SK-N-SH (cell line): ENCODE results near the gene SPRED2. TPM values are rescaled to one million over a fixed set of nuclear protein-coding genes. Genes with fewer than 3 reads are reported as not detected.
A peak's percentile ranks its signal among the peaks of the same experiment; 100 is the strongest.

Experiments used
- CTCF ChIA-PET: fragments of 300-600, 350-600 bp; formaldehyde crosslinking; extraction: SDS; loops from one replicate; lab custom pipeline; 2021; lab: Yijun Ruan, JAX
- POLR2A ChIA-PET: fragments of 350-600 bp; sonication (Branson Sonifier 250); formaldehyde crosslinking; extraction: SDS; loops from one replicate; lab custom pipeline; 2020; ENCODE audit warnings: antibody characterized with exemption, inconsistent platforms; lab: Yijun Ruan, JAX
- DNase-seq: peaks from one replicate; pipeline ENCODE4 v3.0.0; 2012
- H2AFZ ChIP-seq: fragments of 200-600 bp; sonication (generic); 2 replicates; pipeline ENCODE4 v1.8.1; 2016; ENCODE audit warnings: antibody characterized with exemption, mild to moderate bottlenecking, low read depth
- H3F3A ChIP-seq: fragments of 200-600 bp; sonication (generic); replicated peaks from 2 replicates; pipeline ENCODE3; 2016; ENCODE audit warnings: antibody characterized with exemption, mild to moderate bottlenecking; ENCODE audit not compliant: insufficient read depth
- H3K27ac ChIP-seq, 2 experiments: fragments of 200-500 bp in 1 of 2; fragments of 200-600 bp in 1 of 2; sonication (Bioruptor generic) in 1 of 2; sonication (generic), shearing (Covaris generic) in 1 of 2; 2 replicates each; pipeline versions ENCODE4 v1.5.1 to v1.6.1; 2014 to 2016; ENCODE audit warnings: low read depth in 2 of 2, inconsistent platforms in 1 of 2, low read length in 1 of 2, mild to moderate bottlenecking in 1 of 2, mixed read lengths in 1 of 2
- H3K27me3 ChIP-seq: fragments of 200-600 bp; sonication (generic), shearing (Covaris generic); 2 replicates; pipeline ENCODE4 v1.6.1; 2016; ENCODE audit warnings: mixed run types; ENCODE audit not compliant: insufficient read depth
- H3K36me3 ChIP-seq, 2 experiments: fragments of 200-500 bp in 1 of 2; fragments of 200-600 bp in 1 of 2; sonication (Bioruptor generic) in 1 of 2; sonication (generic) in 1 of 2; replicated peaks in 1 of 2; 2 replicates each; pipeline versions ENCODE3 to v1.5.1; 2014 to 2016; ENCODE audit warnings: low read length in 1 of 2, mild to moderate bottlenecking in 1 of 2; ENCODE audit not compliant: insufficient read depth in 2 of 2, control insufficient read depth in 1 of 2
- H3K4me1 ChIP-seq, 2 experiments: fragments of 200-500 bp in 1 of 2; fragments of 200-600 bp in 1 of 2; sonication (Bioruptor generic) in 1 of 2; sonication (generic), shearing (Covaris generic) in 1 of 2; 2 replicates each; pipeline versions ENCODE4 v1.5.1 to v1.6.1; 2014 to 2016; ENCODE audit warnings: low read depth in 1 of 2, low read length in 1 of 2, mixed run types in 1 of 2; ENCODE audit not compliant: insufficient read depth in 2 of 2, control insufficient read depth in 1 of 2
- H3K4me2 ChIP-seq: fragments of 200-600 bp; sonication (generic), shearing (Covaris generic); 2 replicates; pipeline ENCODE4 v1.6.1; 2017; ENCODE audit warnings: mixed run types
- H3K4me3 ChIP-seq, 2 experiments: fragments of 200-500 bp in 1 of 2; fragments of 200-600 bp in 1 of 2; sonication (Bioruptor generic) in 1 of 2; sonication (generic), shearing (Covaris generic) in 1 of 2; 2 replicates each; pipeline versions ENCODE4 v1.5.1 to v1.8.1; 2014 to 2016; ENCODE audit warnings: low read depth in 2 of 2, inconsistent platforms in 1 of 2, low read length in 1 of 2, mild to moderate bottlenecking in 1 of 2, mixed read lengths in 1 of 2, moderate library complexity in 1 of 2
- H3K79me2 ChIP-seq: fragments of 200-600 bp; sonication (generic); 2 replicates; pipeline ENCODE4 v1.8.1; 2017; ENCODE audit warnings: mild to moderate bottlenecking; ENCODE audit not compliant: insufficient read depth
- H3K9ac ChIP-seq: fragments of 200-600 bp; sonication (generic); 2 replicates; pipeline ENCODE4 v1.6.1; 2017; ENCODE audit warnings: mixed run types
- H3K9me2 ChIP-seq: fragments of 200-600 bp; sonication (generic); 2 replicates; pipeline ENCODE4 v1.6.1; 2017; ENCODE audit warnings: mixed run types
- H3K9me3 ChIP-seq: fragments of 200-600 bp; sonication (generic); 2 replicates; pipeline ENCODE4 v1.6.1; 2017; ENCODE audit warnings: mixed run types, mild to moderate bottlenecking, moderate library complexity
- H4K20me1 ChIP-seq: fragments of 200-600 bp; sonication (generic); 2 replicates; pipeline ENCODE4 v1.6.1; 2017; ENCODE audit warnings: mild to moderate bottlenecking, mixed run types; ENCODE audit not compliant: insufficient read depth
- CHD2 ChIP-seq: fragments of 150-350 bp; IDR thresholded peaks from 2 replicates; pipeline ENCODE4 v1.6.1; 2018; ENCODE audit warnings: low read length; ENCODE audit not compliant: partially characterized antibody
- ELF1 ChIP-seq: IDR thresholded peaks from 2 replicates; pipeline ENCODE4 v1.4.0; 2012
- EP300 ChIP-seq, 2 experiments: IDR thresholded peaks; 2 replicates each; pipeline versions ENCODE4 v1.4.0 to v1.6.1; 2012; ENCODE audit warnings: borderline replicate concordance in 1 of 2, low read depth in 1 of 2, low read length in 1 of 2
- FOSL2 ChIP-seq: IDR thresholded peaks from 2 replicates; pipeline ENCODE4 v1.4.0; 2012; ENCODE audit warnings: low read depth, mild to moderate bottlenecking, moderate library complexity, borderline replicate concordance
- FOXJ3 ChIP-seq: sonication (generic); formaldehyde crosslinking; IDR thresholded peaks from 2 replicates; pipeline ENCODE4 v1.5.1; 2020; ENCODE audit warnings: mild to moderate bottlenecking, missing genetic modification reagents
- FOXM1 ChIP-seq: IDR thresholded peaks from 2 replicates; pipeline ENCODE4 v1.4.0; 2012; ENCODE audit warnings: low read depth, mild to moderate bottlenecking
- JUND ChIP-seq: IDR thresholded peaks from 2 replicates; pipeline ENCODE4 v1.4.0; 2012
- MEF2A ChIP-seq: IDR thresholded peaks from 2 replicates; pipeline ENCODE4 v1.4.0; 2012; ENCODE audit warnings: low read depth, borderline replicate concordance
- NFIC ChIP-seq: IDR thresholded peaks from 2 replicates; pipeline ENCODE4 v1.4.0; 2012; ENCODE audit warnings: borderline replicate concordance
- PBX3 ChIP-seq: IDR thresholded peaks from 2 replicates; pipeline ENCODE4; 2012
- RCOR1 ChIP-seq: fragments of 150-350 bp; IDR thresholded peaks from 2 replicates; pipeline ENCODE4 v1.6.1; 2017; ENCODE audit warnings: antibody characterized with exemption, low read length
- SIN3A ChIP-seq: IDR thresholded peaks from 2 replicates; pipeline ENCODE4 v1.6.1; 2012; ENCODE audit warnings: low read depth, mild to moderate bottlenecking, low read length, moderate library complexity, borderline replicate concordance
- TCF12 ChIP-seq: IDR thresholded peaks from 2 replicates; pipeline ENCODE4 v1.4.0; 2012
- whole genome bisulfite sequencing: methylation state at CpG from one replicate; pipeline ENCODE4 v1.1.6; 2017; ENCODE audit warnings: low lambda C conversion rate; 5-methylcytosine and 5-hydroxymethylcytosine counted together
- polyA plus RNA-seq, 3 experiments: library from polyadenylated mRNA; depleted of rRNA; stranded (reverse); fragments of >200 nt; gene quantifications; 2 replicates each; pipeline ENCODE4 v1.2.3, GENCODE V29; 2012
- TF ChIP-seq, protein P1 (sequence below): fragments of 150-350 bp; IDR thresholded peaks from 2 replicates; pipeline ENCODE4 v1.6.1; 2017; ENCODE audit warnings: antibody characterized with exemption, low read length, low read depth, borderline replicate concordance
- TF ChIP-seq, protein P2 (sequence below): IDR thresholded peaks from 2 replicates; pipeline ENCODE4 v1.4.0; 2012; ENCODE audit warnings: low read depth, borderline replicate concordance
- TF ChIP-seq, protein P3 (sequence below): IDR thresholded peaks from 2 replicates; pipeline ENCODE4 v1.4.0; 2012; ENCODE audit warnings: low read depth

The SPRED2 gene
- polyA plus RNA-seq, 1 of the 3 experiments (the other 2 are of a cell fraction) = 21.9 TPM

DNA sequence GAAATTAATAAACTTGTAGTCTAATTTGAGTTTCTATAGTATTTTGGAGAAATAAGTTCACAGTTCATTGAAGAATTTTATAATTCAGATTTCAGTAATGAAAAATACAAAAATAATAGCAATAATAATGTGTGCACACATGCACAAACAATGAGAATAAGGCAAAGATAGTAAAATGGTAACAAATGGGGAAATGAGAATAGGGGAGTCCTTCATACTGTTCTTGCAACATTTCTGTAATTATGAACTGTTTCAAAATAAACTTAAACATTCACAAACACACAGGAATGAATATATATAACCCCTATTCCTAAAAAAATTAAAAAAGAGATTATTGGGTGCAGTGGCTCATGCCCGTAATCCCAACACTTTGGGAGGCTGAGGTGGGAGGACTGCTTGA, 63.9 kb downstream of the SPRED2 start (continued):
- TF ChIP-seq, protein P1, sequence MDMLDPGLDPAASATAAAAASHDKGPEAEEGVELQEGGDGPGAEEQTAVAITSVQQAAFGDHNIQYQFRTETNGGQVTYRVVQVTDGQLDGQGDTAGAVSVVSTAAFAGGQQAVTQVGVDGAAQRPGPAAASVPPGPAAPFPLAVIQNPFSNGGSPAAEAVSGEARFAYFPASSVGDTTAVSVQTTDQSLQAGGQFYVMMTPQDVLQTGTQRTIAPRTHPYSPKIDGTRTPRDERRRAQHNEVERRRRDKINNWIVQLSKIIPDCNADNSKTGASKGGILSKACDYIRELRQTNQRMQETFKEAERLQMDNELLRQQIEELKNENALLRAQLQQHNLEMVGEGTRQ = no peak
- TF ChIP-seq RCOR1 = no peak
- no peak for TF ChIP-seq FOSL2
- TF ChIP-seq FOXM1 = no peak

DNA sequence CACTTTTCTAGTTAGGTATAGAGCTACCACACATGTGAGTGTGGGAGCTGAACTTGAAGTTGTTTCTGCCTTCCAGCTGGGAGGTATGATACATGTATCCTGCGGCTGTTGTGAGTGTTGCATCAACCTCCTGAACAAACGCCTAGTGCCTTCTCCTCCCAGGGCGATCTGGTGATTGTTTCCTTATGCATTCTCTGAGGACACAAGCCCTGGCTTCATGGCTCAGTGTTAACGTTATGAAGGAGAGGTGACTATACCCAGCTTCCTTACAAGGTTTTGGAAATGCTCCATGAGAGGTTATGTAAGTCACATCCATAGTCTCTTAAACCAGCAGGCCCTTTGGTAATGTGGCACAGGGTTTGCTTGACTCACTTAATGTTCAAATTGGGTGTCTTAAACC, 64.9 kb downstream of the SPRED2 start:
- Histone ChIP-seq H3K9me2 (no peaks in the 10 kb centered on the region), H4K20me1 (peaks cover 47% of the 10 kb centered on the region)
- TF ChIP-seq FOXJ3 (CRISPR knock-in tag) = 0 out of 2 replicates have a peak, but pooled peaks have one; percentile 20
- peak; percentile 74 for TF ChIP-seq NFIC
- TF ChIP-seq, protein P2, sequence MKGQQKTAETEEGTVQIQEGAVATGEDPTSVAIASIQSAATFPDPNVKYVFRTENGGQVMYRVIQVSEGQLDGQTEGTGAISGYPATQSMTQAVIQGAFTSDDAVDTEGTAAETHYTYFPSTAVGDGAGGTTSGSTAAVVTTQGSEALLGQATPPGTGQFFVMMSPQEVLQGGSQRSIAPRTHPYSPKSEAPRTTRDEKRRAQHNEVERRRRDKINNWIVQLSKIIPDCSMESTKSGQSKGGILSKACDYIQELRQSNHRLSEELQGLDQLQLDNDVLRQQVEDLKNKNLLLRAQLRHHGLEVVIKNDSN = no peak
- peak; percentile 38; the same call in 1 of the 2 replicates for TF ChIP-seq JUND
- peak; percentile 41 to 46; a peak in 2 of 4 replicates for TF ChIP-seq EP300 (IDR thresholded peaks at IDR 0.05; ENCODE audit: borderline replicate concordance in 1 of 2, low read depth in 1 of 2, low read length in 1 of 2)
- no peak for TF ChIP-seq ELF1
- peak; percentile 36; the same call in 1 of the 2 replicates for TF ChIP-seq FOSL2
- TF ChIP-seq SIN3A = no peak; the same call in 1 of the 2 replicates
- no peak for TF ChIP-seq CHD2
- TF ChIP-seq, protein P3, sequence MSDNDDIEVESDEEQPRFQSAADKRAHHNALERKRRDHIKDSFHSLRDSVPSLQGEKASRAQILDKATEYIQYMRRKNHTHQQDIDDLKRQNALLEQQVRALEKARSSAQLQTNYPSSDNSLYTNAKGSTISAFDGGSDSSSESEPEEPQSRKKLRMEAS = peak; percentile 31; the same call in 1 of the 2 replicates
- TF ChIP-seq PBX3 = peak; percentile 35; the same call in 1 of the 2 replicates
- no peak for TF ChIP-seq MEF2A
- peak; percentile 88 for TF ChIP-seq TCF12
- TF ChIP-seq, all 33 proteins: peak for 8
- Histone ChIP-seq H3K27ac (peak overlapping the region; percentile 74 to 95), H3K4me1 (peaks cover 46% of the 10 kb centered on the region in 2 experiments), H3F3A (peaks cover 30% of the 10 kb centered on the region), H2AFZ (no peak overlapping the region), H3K79me2 (peaks cover 87% of the 10 kb centered on the region), H3K27me3 (no peaks in the 10 kb centered on the region), H3K9me3 (no peaks in the 10 kb centered on the region), H3K9ac (peak overlapping the region; percentile 42; the same call in 1 of the 2 replicates), H3K4me2 (peak overlapping the region; percentile 75; the same call in 1 of the 2 replicates), H3K36me3 (no peaks in the 10 kb centered on the region), H3K4me3 (no peak overlapping the region)
- ChIA-PET POLR2A (interaction anchor here (0.6 to 0.9 kb wide), 2 partner anchors 18 to 69 kb away, joined by 4 read pairs; no protein-coding TSS in a partner anchor), CTCF (interaction anchor here (0.9 to 2.2 kb wide), 2 partner anchors 11 to 14 kb away, joined by 4 to 13 read pairs; no protein-coding TSS in a partner anchor)
- WGBS = 3% methylated on average over 3 of the region's 4 CpGs
- peak; percentile 48 for DNase-seq
